PC-3 (cell line): Measurements from ENCODE around the gene PDC. TPM values are rescaled to one million over a fixed set of nuclear protein-coding genes. Genes with fewer than 3 reads are reported as not detected.

Experiments used
- ATAC-seq: fragments of 200-7000 bp; cut with Tn5 transposase; 2 replicates; pipeline ENCODE4 v1.9.1; 2020; ENCODE audit warnings: mild to moderate bottlenecking, moderate library complexity
- BruUV-seq: library from RNA; stranded (reverse); fragments of 400-500 nt; replicated peaks from 2 replicates; lab custom pipeline; 2021; lab: Mats Ljungman, UMichigan
- CTCF ChIA-PET: fragments of 300-600 bp; sonication (Branson Sonifier 250); formaldehyde crosslinking; loops from one replicate; lab custom pipeline; 2022; ENCODE audit warnings: antibody characterized with exemption; lab: Charles Lee
- POLR2A ChIA-PET: fragments of 300-600 bp; sonication (Branson Sonifier 250); formaldehyde crosslinking; loops from one replicate; lab custom pipeline; 2022; ENCODE audit warnings: antibody characterized with exemption; ENCODE audit not compliant: unreplicated experiment; lab: Charles Lee
- DNase-seq: peaks from one replicate; pipeline ENCODE4 v3.0.0-alpha.2; 2015
- H2AFZ ChIP-seq: fragments of 300-600 bp; sonication (generic); 2 replicates; pipeline ENCODE4 v1.6.0; 2016; ENCODE audit warnings: antibody characterized with exemption, low read length
- H3F3A ChIP-seq: fragments of 300-600 bp; sonication (generic); one replicate; pipeline ENCODE4 v1.6.0; 2017; ENCODE audit warnings: antibody characterized with exemption, low read length, control low read depth, mild to moderate bottlenecking; ENCODE audit not compliant: unreplicated experiment
- H3K27ac ChIP-seq: fragments of 300-600 bp; sonication (generic); 2 replicates; pipeline ENCODE4 v1.5.1; 2016; ENCODE audit warnings: mild to moderate bottlenecking, low read length
- H3K27me3 ChIP-seq: fragments of 300-600 bp; sonication (generic); 2 replicates; pipeline ENCODE4 v1.6.1; 2016; ENCODE audit warnings: low read length, mixed read lengths
- H3K36me3 ChIP-seq: fragments of 300-600 bp; sonication (generic); 2 replicates; pipeline ENCODE4 v1.6.1; 2016; ENCODE audit warnings: low read depth, mixed run types, low read length, mixed read lengths
- H3K4me1 ChIP-seq: fragments of 300-600 bp; sonication (generic); 2 replicates; pipeline ENCODE4 v1.5.1; 2016; ENCODE audit warnings: low read length; ENCODE audit not compliant: insufficient read depth
- H3K4me2 ChIP-seq: fragments of 300-600 bp; sonication (generic); 2 replicates; pipeline ENCODE4 v1.6.0; 2016; ENCODE audit warnings: low read length
- H3K4me3 ChIP-seq: fragments of 300-600 bp; sonication (generic); 2 replicates; pipeline ENCODE4 v1.5.1; 2016; ENCODE audit warnings: mild to moderate bottlenecking, low read length, mixed read lengths
- H3K79me2 ChIP-seq: fragments of 300-600 bp; sonication (generic); 2 replicates; pipeline ENCODE4 v1.6.1; 2017; ENCODE audit warnings: low read length, mixed read lengths
- H3K9ac ChIP-seq: fragments of 300-600 bp; sonication (generic); 2 replicates; pipeline ENCODE4 v1.6.0; 2016; ENCODE audit warnings: mild to moderate bottlenecking, low read length
- H3K9me2 ChIP-seq: fragments of 300-600 bp; sonication (generic); replicated peaks from 2 replicates; pipeline ENCODE4 v1.6.1; 2016; ENCODE audit warnings: mixed run types, low read length, mixed read lengths
- H3K9me3 ChIP-seq: fragments of 300-600 bp; sonication (generic); 2 replicates; pipeline ENCODE4 v1.6.1; 2016; ENCODE audit warnings: low read length, mixed read lengths
- H4K20me1 ChIP-seq: fragments of 300-600 bp; sonication (generic); 2 replicates; pipeline ENCODE4 v1.6.1; 2016; ENCODE audit warnings: low read length, mixed read lengths
- CTCF ChIP-seq: fragments of 300-600 bp; sonication (generic); conservative IDR thresholded peaks from 2 replicates; pipeline ENCODE4 v1.5.1; 2017; ENCODE audit warnings: antibody characterized with exemption, low read depth, mild to moderate bottlenecking, low read length
- EZH2 ChIP-seq: fragments of 300-600 bp; sonication (generic); IDR thresholded peaks from one replicate; pipeline ENCODE4 v1.6.1; 2017; ENCODE audit warnings: antibody characterized with exemption, mild to moderate bottlenecking, low read length; ENCODE audit not compliant: unreplicated experiment
- EZH2phosphoT487 ChIP-seq: fragments of 300-600 bp; sonication (generic); IDR thresholded peaks from 2 replicates; pipeline ENCODE4 v1.6.1; 2018; ENCODE audit warnings: mild to moderate bottlenecking, antibody characterized with exemption, low read length, borderline replicate concordance
- intact Hi-C: fragments of 100-400 bp; cut with micrococcal nuclease; formaldehyde crosslinking; loops from 2 replicates; pipeline ENCODE4 v1.9.0; 2023
- total RNA-seq: library from RNA; depleted of rRNA; stranded (reverse); fragments of >200 nt; gene quantifications from 2 replicates; pipeline ENCODE4 v1.2.3, GENCODE V29; 2014

PDC gene
- total RNA-seq, 1 experiment from 2014 or later: not detected

DNA sequence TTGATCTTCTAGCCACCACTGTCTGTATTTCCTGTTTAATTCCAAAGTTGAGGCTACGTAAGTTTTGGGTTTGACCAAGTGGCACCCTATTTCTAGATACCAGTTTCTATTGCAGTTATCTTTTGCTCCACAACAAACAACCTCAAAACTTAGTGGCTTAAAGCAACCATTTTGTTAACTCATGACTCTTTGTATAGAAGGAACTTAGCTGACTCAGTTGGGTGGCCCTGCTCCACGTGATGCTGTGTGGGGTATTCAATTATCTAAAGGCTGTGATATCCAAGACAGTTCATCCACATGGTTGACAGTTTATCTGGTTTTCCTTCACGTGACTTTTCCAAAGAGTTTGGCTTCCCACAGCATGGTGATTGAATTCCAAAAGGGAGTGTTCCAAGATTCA is 34.8 kb downstream of the PDC start:
- Histone ChIP-seq H3K9me2 (no peaks in the 10 kb centered on the region), H3F3A (no peaks in the 10 kb centered on the region), H4K20me1 (no peaks in the 10 kb centered on the region), H3K36me3 (no peaks in the 10 kb centered on the region), H2AFZ (no peak overlapping the region), H3K27me3 (no peaks in the 10 kb centered on the region), H3K9me3 (no peaks in the 10 kb centered on the region), H3K4me3 (no peak overlapping the region), H3K79me2 (no peaks in the 10 kb centered on the region), H3K4me1 (no peaks in the 10 kb centered on the region), H3K9ac (no peak overlapping the region), H3K27ac (no peak overlapping the region), H3K4me2 (no peak overlapping the region)
- ChIA-PET POLR2A (no interaction called here), CTCF (no interaction called here)
- no peak for TF ChIP-seq CTCF
- TF ChIP-seq EZH2: no peak
- TF ChIP-seq EZH2phosphoT487: no peak
- intact Hi-C loops: no loop called here
- ATAC-seq (no peak), DNase-seq (no peak)
- BruUV-seq: no TSS peak

DNA sequence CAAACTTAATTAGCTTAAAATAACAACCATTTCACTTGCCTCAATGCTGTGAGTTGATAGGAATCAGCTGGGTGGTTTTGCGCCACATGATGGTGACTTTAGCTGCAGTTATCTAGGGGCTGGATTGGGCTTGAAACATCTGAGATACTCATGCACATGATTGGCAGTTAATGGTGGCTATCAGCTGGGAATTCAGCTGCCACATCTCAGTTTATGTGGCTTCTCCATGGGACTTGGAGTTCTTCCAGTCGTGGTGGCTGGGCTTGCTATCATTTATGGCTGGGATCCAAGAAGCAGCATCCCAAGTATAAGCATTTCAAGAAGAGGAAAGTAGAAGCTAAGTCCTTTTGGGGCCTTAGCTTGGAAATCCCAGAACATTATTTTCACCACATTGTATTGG is 36.4 kb downstream of the PDC start:
- ATAC-seq (no peak), DNase-seq (no peak)
- H4K20me1 ChIP-seq: no peaks in the 10 kb centered on the region
- no peaks in the 10 kb centered on the region for H3K9me2 ChIP-seq
- no peak overlapping the region for H3K9ac ChIP-seq
- H3K4me3 ChIP-seq: no peak overlapping the region
- CTCF ChIA-PET: no interaction called here
- no TSS peak for BruUV-seq
- H2AFZ ChIP-seq: no peak overlapping the region
- H3K27ac ChIP-seq: no peak overlapping the region
- no peaks in the 10 kb centered on the region for H3K9me3 ChIP-seq
- no peaks in the 10 kb centered on the region for H3K27me3 ChIP-seq
- intact Hi-C loops: no loop called here
- no peaks in the 10 kb centered on the region for H3F3A ChIP-seq
- no peak overlapping the region for H3K4me2 ChIP-seq
- H3K36me3 ChIP-seq: no peaks in the 10 kb centered on the region; the same call in 1 of the 2 replicates
- no peaks in the 10 kb centered on the region for H3K4me1 ChIP-seq
- no peak for TF ChIP-seq EZH2
- TF ChIP-seq EZH2phosphoT487: no peak
- no peak for TF ChIP-seq CTCF
- no peaks in the 10 kb centered on the region for H3K79me2 ChIP-seq
- POLR2A ChIA-PET: no interaction called here

DNA sequence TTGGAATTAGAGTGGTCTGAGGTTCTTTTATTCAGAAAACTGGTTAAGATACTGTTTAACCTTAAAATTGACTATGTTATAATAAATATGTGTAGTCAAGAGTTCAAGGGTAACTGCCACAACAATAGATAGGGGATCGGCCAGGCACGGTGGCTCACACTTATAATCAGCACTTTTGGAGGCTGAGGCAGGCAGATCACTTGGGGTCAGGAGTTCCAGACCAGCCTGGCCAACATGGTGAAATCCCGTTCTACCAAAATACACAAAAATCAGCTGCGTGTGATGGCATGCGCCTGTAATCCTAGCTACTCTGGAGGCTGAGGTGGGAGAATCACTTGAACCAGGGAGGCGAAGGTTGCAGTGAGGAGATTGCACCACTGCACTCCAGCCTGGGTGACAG is 39.5 kb downstream of the PDC start:
- Histone ChIP-seq H4K20me1 (no peaks in the 10 kb centered on the region), H3K9me2 (no peaks in the 10 kb centered on the region), H3K9ac (no peak overlapping the region), H3K27ac (no peak overlapping the region), H3K4me3 (no peak overlapping the region), H3F3A (no peaks in the 10 kb centered on the region), H3K79me2 (no peaks in the 10 kb centered on the region), H3K9me3 (no peaks in the 10 kb centered on the region), H2AFZ (no peak overlapping the region), H3K27me3 (no peaks in the 10 kb centered on the region), H3K4me1 (no peaks in the 10 kb centered on the region), H3K4me2 (no peak overlapping the region), H3K36me3 (peaks cover 5% of the 10 kb centered on the region; the same call in 1 of the 2 replicates)
- TF ChIP-seq EZH2 (no peak), EZH2phosphoT487 (no peak), CTCF (no peak)
- CTCF ChIA-PET: no interaction called here
- POLR2A ChIA-PET: no interaction called here
- ATAC-seq (no peak), DNase-seq (no peak)
- intact Hi-C loops: no loop called here
- no TSS peak for BruUV-seq
